Upper lobe of left lung (tissue), 4 donors: ENCODE data around the gene KCNIP1.

Experiments
- EP300 ChIP-seq, 4 donors: sonication (generic); formaldehyde crosslinking; IDR thresholded peaks; one replicate each; pipeline ENCODE4 v1.5.1; 2017; ENCODE audit warnings: antibody characterized with exemption in 4 of 4, control low read depth in 2 of 4
- POLR2A ChIP-seq, 4 donors: fragments of 450-650 bp; IDR thresholded peaks; one replicate each; pipeline ENCODE4 v1.5.1; 2016 to 2017; ENCODE audit warnings: antibody characterized with exemption in 4 of 4, mild to moderate bottlenecking in 2 of 4
- TF ChIP-seq, protein P1 (sequence below), 6 experiments: fragments of 450-650 bp in 4 of 6; fragments of 200-600 bp in 2 of 6; sonication (generic) in 2 of 6; IDR thresholded peaks; one replicate each; pipeline ENCODE4 v1.5.1; 2016 to 2019; ENCODE audit warnings: antibody characterized with exemption in 6 of 6

DNA sequence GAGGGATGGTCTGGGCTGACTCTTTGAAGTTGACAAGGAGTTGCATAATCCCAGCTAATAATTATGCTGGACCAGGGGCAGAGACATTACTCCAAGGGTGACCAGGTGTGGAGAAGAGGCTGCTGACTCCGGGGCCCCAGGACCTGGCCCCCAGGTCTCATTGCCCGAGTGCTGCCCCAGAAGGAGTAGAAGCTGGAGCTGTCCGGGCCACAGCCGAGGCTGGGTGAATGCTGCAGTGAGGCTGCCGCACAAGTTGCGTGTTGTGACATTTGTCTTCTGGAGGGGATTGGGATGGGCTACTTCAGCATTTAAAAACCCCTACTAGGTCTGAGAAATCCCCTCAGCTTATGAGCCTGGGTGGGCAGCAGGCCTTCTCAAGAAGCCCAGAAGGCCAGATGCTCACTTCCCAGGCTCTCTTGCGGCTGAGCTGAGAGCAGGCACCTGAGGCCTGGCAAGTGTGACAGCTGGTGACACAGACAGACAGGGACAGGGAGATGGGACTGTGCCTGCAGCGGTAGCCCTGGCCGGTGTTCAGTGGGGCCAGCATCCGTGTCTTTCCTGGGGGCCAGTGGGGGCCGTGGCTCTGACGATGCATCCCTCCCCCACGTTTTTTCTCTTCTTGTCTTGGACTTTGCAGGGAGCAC lies 122.8 kb downstream of the KCNIP1 start:
- TF ChIP-seq, protein P1, sequence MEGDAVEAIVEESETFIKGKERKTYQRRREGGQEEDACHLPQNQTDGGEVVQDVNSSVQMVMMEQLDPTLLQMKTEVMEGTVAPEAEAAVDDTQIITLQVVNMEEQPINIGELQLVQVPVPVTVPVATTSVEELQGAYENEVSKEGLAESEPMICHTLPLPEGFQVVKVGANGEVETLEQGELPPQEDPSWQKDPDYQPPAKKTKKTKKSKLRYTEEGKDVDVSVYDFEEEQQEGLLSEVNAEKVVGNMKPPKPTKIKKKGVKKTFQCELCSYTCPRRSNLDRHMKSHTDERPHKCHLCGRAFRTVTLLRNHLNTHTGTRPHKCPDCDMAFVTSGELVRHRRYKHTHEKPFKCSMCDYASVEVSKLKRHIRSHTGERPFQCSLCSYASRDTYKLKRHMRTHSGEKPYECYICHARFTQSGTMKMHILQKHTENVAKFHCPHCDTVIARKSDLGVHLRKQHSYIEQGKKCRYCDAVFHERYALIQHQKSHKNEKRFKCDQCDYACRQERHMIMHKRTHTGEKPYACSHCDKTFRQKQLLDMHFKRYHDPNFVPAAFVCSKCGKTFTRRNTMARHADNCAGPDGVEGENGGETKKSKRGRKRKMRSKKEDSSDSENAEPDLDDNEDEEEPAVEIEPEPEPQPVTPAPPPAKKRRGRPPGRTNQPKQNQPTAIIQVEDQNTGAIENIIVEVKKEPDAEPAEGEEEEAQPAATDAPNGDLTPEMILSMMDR (IDR thresholded peaks at IDR 0.05) = no peak
- TF ChIP-seq POLR2A (IDR thresholded peaks at IDR 0.05) (no peak), EP300 (IDR thresholded peaks at IDR 0.05) (no peak)
